Measurements from ENCODE around the gene DNM3.

Gene DNM3

GRCh38 chr1:172246521-172247390 lies 405.5 kb downstream of the DNM3 start:
- FAIRE-seq: no peak
- DNase-seq (ENCODE audit: extremely low spot score, insufficient read length, low read depth): no peak

- FAIRE-seq: no peak
- no peak for DNase-seq (ENCODE audit: extremely low spot score, insufficient read length, low read depth)
These were observed 410.2 kb downstream of the DNM3 start for GRCh38 chr1:172251486-172251885.

- DNase-seq (ENCODE audit: extremely low spot score, insufficient read length, low read depth): no peak
- FAIRE-seq: no peak
These were observed 411.0 kb downstream of the DNM3 start for GRCh38 chr1:172252321-172252720.

- FAIRE-seq: no peak
- DNase-seq (ENCODE audit: extremely low spot score, insufficient read length, low read depth): no peak
These were observed 411.7 kb downstream of the DNM3 start for GRCh38 chr1:172252958-172253357.

- FAIRE-seq: no peak
These were observed 413.4 kb downstream of the DNM3 start for GRCh38 chr1:172254521-172255222.

GRCh38 chr1:172255223-172255560 lies 413.9 kb downstream of the DNM3 start:
- DNase-seq (ENCODE audit: extremely low spot score, insufficient read length, low read depth) (no peak), FAIRE-seq (no peak)

More at GRCh38 chr1:172254521-172255222, 413.4 kb downstream of the DNM3 start:
- DNase-seq (ENCODE audit: extremely low spot score, insufficient read length, low read depth): no peak

GRCh38 chr1:172265905-172266304 lies 424.6 kb downstream of the DNM3 start:
- DNase-seq (ENCODE audit: extremely low spot score, insufficient read length, low read depth) (no peak), FAIRE-seq (no peak)

- no peak for DNase-seq (ENCODE audit: extremely low spot score, insufficient read length, low read depth)
- FAIRE-seq: no peak
These were observed 425.4 kb downstream of the DNM3 start for GRCh38 chr1:172266528-172267174.

- DNase-seq (ENCODE audit: extremely low spot score, insufficient read length, low read depth) (no peak), FAIRE-seq (no peak)
These were observed 426.9 kb downstream of the DNM3 start for GRCh38 chr1:172268237-172268636.

GRCh38 chr1:172269084-172269483 lies 427.8 kb downstream of the DNM3 start:
- FAIRE-seq: no peak
- no peak for DNase-seq (ENCODE audit: extremely low spot score, insufficient read length, low read depth)

- no peak for FAIRE-seq
- no peak for DNase-seq (ENCODE audit: extremely low spot score, insufficient read length, low read depth)
These were observed 428.3 kb downstream of the DNM3 start for GRCh38 chr1:172269644-172270043.

GRCh38 chr1:172270605-172271004 lies 429.3 kb downstream of the DNM3 start:
- DNase-seq (ENCODE audit: extremely low spot score, insufficient read length, low read depth): no peak
- no peak for FAIRE-seq

GRCh38 chr1:172272087-172272486 lies 430.8 kb downstream of the DNM3 start:
- FAIRE-seq (no peak), DNase-seq (ENCODE audit: extremely low spot score, insufficient read length, low read depth) (no peak)

GRCh38 chr1:172273647-172274396 lies 432.5 kb downstream of the DNM3 start:
- no peak for DNase-seq (ENCODE audit: extremely low spot score, insufficient read length, low read depth)
- FAIRE-seq: no peak

- FAIRE-seq (no peak), DNase-seq (ENCODE audit: extremely low spot score, insufficient read length, low read depth) (no peak)
These were observed 434.2 kb downstream of the DNM3 start for GRCh38 chr1:172275478-172275877.

- no peak for DNase-seq (ENCODE audit: extremely low spot score, insufficient read length, low read depth)
- no peak for FAIRE-seq
These were observed 435.0 kb downstream of the DNM3 start for GRCh38 chr1:172276120-172276818.

- FAIRE-seq: no peak
These were observed 436.0 kb downstream of the DNM3 start for GRCh38 chr1:172277275-172277674.

GRCh38 chr1:172277989-172278388 lies 436.7 kb downstream of the DNM3 start:
- FAIRE-seq: no peak
- DNase-seq (ENCODE audit: extremely low spot score, insufficient read length, low read depth): no peak

More at GRCh38 chr1:172277275-172277674, 436.0 kb downstream of the DNM3 start:
- no peak for DNase-seq (ENCODE audit: extremely low spot score, insufficient read length, low read depth)

GRCh38 chr1:172278478-172278877 lies 437.2 kb downstream of the DNM3 start:
- DNase-seq (ENCODE audit: extremely low spot score, insufficient read length, low read depth): no peak
- FAIRE-seq: no peak

All from GM18507 (cell line).